HCT116 (cell line): ENCODE measurements around the gene MAP2K5. TPM values are rescaled to one million over a fixed set of nuclear protein-coding genes. Genes with fewer than 3 reads are reported as not detected.

Source experiments
- ATAC-seq: fragments of 200-7000 bp; cut with Tn5 transposase; 2 replicates; pipeline ENCODE4 v1.9.1; 2020; ENCODE audit warnings: mild to moderate bottlenecking, moderate library complexity
- BruUV-seq: library from RNA; stranded (reverse); fragments of 400-500 nt; replicated peaks from 2 replicates; lab custom pipeline; 2021; lab: Mats Ljungman, UMichigan
- CTCF ChIA-PET: fragments of 300-600 bp; sonication (Branson Sonifier 250); formaldehyde crosslinking; loops from one replicate; lab custom pipeline; 2021; ENCODE audit warnings: antibody characterized with exemption; lab: Charles Lee
- POLR2A ChIA-PET: fragments of 300-600, 350-600 bp; sonication (Branson Sonifier 250); formaldehyde crosslinking; loops from one replicate; lab custom pipeline; 2021; ENCODE audit warnings: antibody characterized with exemption; lab: Charles Lee
- RAD21 ChIA-PET, 2 experiments: fragments of 300-600 bp; sonication (Branson Sonifier 250); formaldehyde crosslinking; loops; one replicate each; lab custom pipeline; 2023; ENCODE audit warnings: low total read pairs in 2 of 2; ENCODE audit not compliant: uncharacterized antibody in 2 of 2, unreplicated experiment in 2 of 2, low non-redundant PET in 1 of 2; lab: Charles Lee
- DNase-seq: peaks from one replicate; pipeline ENCODE4 v3.0.0-alpha.2; 2010; ENCODE audit warnings: low read depth, low spot score
- H2AFZ ChIP-seq: fragments of 200-600 bp; shearing (Covaris generic), sonication (generic); 2 replicates; pipeline ENCODE4 v1.6.1; 2017; ENCODE audit warnings: low read depth, mixed run types, mixed read lengths, antibody characterized with exemption, low read length; ENCODE audit not compliant: poor library complexity, severe bottlenecking
- H3K27ac ChIP-seq: 2 replicates; pipeline ENCODE4 v1.5.1; 2012; ENCODE audit warnings: low read depth, low read length
- H3K27me3 ChIP-seq: fragments of 200-600 bp; sonication (generic); 2 replicates; pipeline ENCODE4 v1.6.1; 2016; ENCODE audit warnings: mixed run types, low read length, mixed read lengths; ENCODE audit not compliant: insufficient read depth
- H3K36me3 ChIP-seq, 2 experiments: fragments of 200-500 bp in 1 of 2; fragments of 200-600 bp in 1 of 2; sonication (Bioruptor generic) in 1 of 2; sonication (generic) in 1 of 2; 2 replicates each; pipeline versions ENCODE4 v1.5.1 to v1.6.1; 2014 to 2016; ENCODE audit warnings: low read length in 2 of 2, inconsistent platforms in 1 of 2, mixed read lengths in 1 of 2, mixed run types in 1 of 2; ENCODE audit not compliant: insufficient read depth in 2 of 2, control insufficient read depth in 1 of 2
- H3K4me1 ChIP-seq, 2 experiments: fragments of 200-600 bp in 1 of 2; sonication (generic) in 1 of 2; 2 replicates each; pipeline versions ENCODE4 v1.5.1 to v1.6.1; 2012 to 2017; ENCODE audit warnings: low read length in 2 of 2, inconsistent platforms in 1 of 2, mild to moderate bottlenecking in 1 of 2, mixed read lengths in 1 of 2, mixed run types in 1 of 2, moderate library complexity in 1 of 2; ENCODE audit not compliant: insufficient read depth in 2 of 2, control insufficient read depth in 1 of 2
- H3K4me2 ChIP-seq: fragments of 200-600 bp; sonication (generic); 2 replicates; pipeline ENCODE4 v1.6.1; 2017; ENCODE audit warnings: mixed run types, low read length, mixed read lengths
- H3K4me3 ChIP-seq, 2 experiments: fragments of 200-600 bp in 1 of 2; sonication (generic) in 1 of 2; replicated peaks in 1 of 2; 2 replicates each; pipeline ENCODE4 v1.5.1; 2011 to 2016; ENCODE audit warnings: low read length in 2 of 2, control low read depth in 1 of 2, low read depth in 1 of 2, mild to moderate bottlenecking in 1 of 2, mixed read lengths in 1 of 2, mixed run types in 1 of 2
- H3K79me2 ChIP-seq: fragments of 200-600 bp; sonication (generic); 2 replicates; pipeline ENCODE4 v1.6.1; 2017; ENCODE audit warnings: mild to moderate bottlenecking, mixed run types, low read length, moderate library complexity, mixed read lengths; ENCODE audit not compliant: insufficient read depth
- H3K9ac ChIP-seq: fragments of 200-600 bp; sonication (generic); 2 replicates; pipeline ENCODE4 v1.6.1; 2016; ENCODE audit warnings: low read length, mixed read lengths
- H3K9me2 ChIP-seq: fragments of 200-600 bp; sonication (generic), shearing (Covaris generic); 2 replicates; pipeline ENCODE4 v1.6.1; 2017; ENCODE audit warnings: mixed run types, mild to moderate bottlenecking, moderate library complexity; ENCODE audit not compliant: insufficient read depth
- H3K9me3 ChIP-seq, 2 experiments: fragments of 200-500 bp in 1 of 2; fragments of 200-600 bp in 1 of 2; sonication (Bioruptor generic) in 1 of 2; sonication (generic) in 1 of 2; 2 replicates each; pipeline ENCODE4 v1.6.1; 2014 to 2017; ENCODE audit warnings: low read length in 2 of 2, mixed read lengths in 2 of 2, inconsistent platforms in 1 of 2, low read depth in 1 of 2, mild to moderate bottlenecking in 1 of 2, mixed run types in 1 of 2, moderate library complexity in 1 of 2; ENCODE audit not compliant: control insufficient read depth in 1 of 2, insufficient read depth in 1 of 2
- H4K20me1 ChIP-seq: fragments of 200-600 bp; sonication (generic), shearing (Covaris generic); 2 replicates; pipeline ENCODE4 v1.6.1; 2017; ENCODE audit warnings: mixed run types, mild to moderate bottlenecking, moderate library complexity; ENCODE audit not compliant: insufficient read depth
- ATF3 ChIP-seq: IDR thresholded peaks from 2 replicates; pipeline ENCODE4 v1.6.1; 2012
- CBX3 ChIP-seq: IDR thresholded peaks from 2 replicates; pipeline ENCODE4 v1.6.1; 2012; ENCODE audit warnings: low read depth
- CEBPB ChIP-seq: IDR thresholded peaks from 2 replicates; pipeline ENCODE4 v1.6.1; 2012; ENCODE audit warnings: low read depth
- CTCF ChIP-seq, 3 experiments: fragments of 200-600 bp in 1 of 3; sonication (generic) in 1 of 3; IDR thresholded peaks in 2 of 3; conservative IDR thresholded peaks in 1 of 3; 2 replicates each; pipeline ENCODE4 v1.5.1; 2012 to 2017; ENCODE audit warnings: low read depth in 2 of 3, low read length in 2 of 3, antibody characterized with exemption in 1 of 3, borderline replicate concordance in 1 of 3, control low read depth in 1 of 3, mild to moderate bottlenecking in 1 of 3, mixed read lengths in 1 of 3, mixed run types in 1 of 3, moderate library complexity in 1 of 3; ENCODE audit not compliant: insufficient read depth in 1 of 3
- EGR1 ChIP-seq: IDR thresholded peaks from 2 replicates; pipeline ENCODE4 v1.6.1; 2012; ENCODE audit warnings: low read depth
- ELF1 ChIP-seq: IDR thresholded peaks from 2 replicates; pipeline ENCODE4 v1.6.1; 2012; ENCODE audit warnings: low read depth, borderline replicate concordance
- EZH2 ChIP-seq: fragments of 200-600 bp; sonication (generic); IDR thresholded peaks from 2 replicates; pipeline ENCODE4 v1.6.1; 2017; ENCODE audit warnings: antibody characterized with exemption, mixed run types
- JUND ChIP-seq: IDR thresholded peaks from 2 replicates; pipeline ENCODE4 v1.6.1; 2012
- POLR2AphosphoS5 ChIP-seq: IDR thresholded peaks from 2 replicates; pipeline ENCODE4 v1.6.1; 2011; ENCODE audit warnings: mild to moderate bottlenecking, low read depth, low read length, moderate library complexity
- RAD21 ChIP-seq: IDR thresholded peaks from 2 replicates; pipeline ENCODE4 v1.6.1; 2012; ENCODE audit warnings: low read depth, mild to moderate bottlenecking
- REST ChIP-seq: IDR thresholded peaks from 2 replicates; pipeline ENCODE4 v1.6.1; 2012; ENCODE audit warnings: low read depth
- SIN3A ChIP-seq: IDR thresholded peaks from 2 replicates; pipeline ENCODE4 v1.6.1; 2012; ENCODE audit warnings: low read depth
- SRF ChIP-seq: IDR thresholded peaks from 2 replicates; pipeline ENCODE4 v1.6.1; 2012; ENCODE audit warnings: low read depth
- TCF7L2 ChIP-seq: IDR thresholded peaks from 2 replicates; pipeline ENCODE4 v1.7.0; 2011; ENCODE audit warnings: borderline replicate concordance, inconsistent platforms; ENCODE audit not compliant: insufficient read depth, insufficient read length; ENCODE audit errors: extremely low read depth
- YY1 ChIP-seq: IDR thresholded peaks from 2 replicates; pipeline ENCODE4 v1.6.1; 2011; ENCODE audit warnings: low read length, low read depth, moderate library complexity, mild to moderate bottlenecking; ENCODE audit not compliant: insufficient replicate concordance; ENCODE audit errors: extremely low read depth
- ZBTB33 ChIP-seq: IDR thresholded peaks from 2 replicates; pipeline ENCODE4 v1.6.1; 2011; ENCODE audit warnings: mild to moderate bottlenecking, low read length, moderate library complexity; ENCODE audit not compliant: insufficient replicate concordance; ENCODE audit errors: extremely low read depth
- ZFX ChIP-seq: fragments of 450-650 bp; IDR thresholded peaks from 2 replicates; pipeline ENCODE4 v1.6.1; 2017
- ZNF274 ChIP-seq: fragments of 200-500 bp; sonication (Bioruptor generic); IDR thresholded peaks from 2 replicates; pipeline ENCODE4 v1.6.1; 2014; ENCODE audit warnings: mild to moderate bottlenecking, low read depth, low read length, inconsistent platforms
- intact Hi-C: fragments of 100-400 bp; cut with micrococcal nuclease; formaldehyde crosslinking; loops from 2 replicates; pipeline ENCODE4 v1.10.0; 2022
- total RNA-seq: library from RNA; stranded (reverse); gene quantifications from one replicate; pipeline ENCODE4 v1.2.1, GENCODE V29; 2021; ENCODE audit not compliant: unreplicated experiment

Gene MAP2K5
- total RNA-seq, 1 experiment from 2014 or later = 15.6 TPM

GRCh38 chr15:67845974-67846373, 303.5 kb downstream of the MAP2K5 start:
- Histone ChIP-seq H3K27me3 (no peaks in the 10 kb centered on the region), H3K9me2 (no peaks in the 10 kb centered on the region), H3K36me3 (no peaks in the 10 kb centered on the region), H3K9ac (no peak overlapping the region), H3K4me2 (no peak overlapping the region), H3K79me2 (no peaks in the 10 kb centered on the region), H3K27ac (no peak overlapping the region), H2AFZ (no peak overlapping the region), H3K4me1 (peaks cover 6 to 21% of the 10 kb centered on the region in 2 experiments; a peak in 3 of 4 replicates), H4K20me1 (no peaks in the 10 kb centered on the region), H3K9me3 (no peaks in the 10 kb centered on the region), H3K4me3 (no peak overlapping the region)
- no TSS peak for BruUV-seq
- intact Hi-C loops = no loop called here
- TF ChIP-seq ZFX = no peak
- TF ChIP-seq CEBPB = no peak
- no peak for TF ChIP-seq REST
- TF ChIP-seq EZH2 = no peak
- TF ChIP-seq ZNF274 = no peak
- TF ChIP-seq ELF1 = no peak
- no peak for TF ChIP-seq JUND
- no peak for TF ChIP-seq SRF
- no peak for TF ChIP-seq POLR2AphosphoS5
- no peak for TF ChIP-seq CTCF (IDR thresholded peaks at IDR 0.05 in 2 of 3, conservative IDR thresholded peaks at IDR 0.05 in 1 of 3; ENCODE audit: borderline replicate concordance in 1 of 3, insufficient read depth in 1 of 3, low read depth in 2 of 3, low read length in 2 of 3)
- TF ChIP-seq EGR1 = no peak
- no peak for TF ChIP-seq ZBTB33
- no peak for TF ChIP-seq SIN3A
- TF ChIP-seq TCF7L2 = no peak
- TF ChIP-seq YY1 = no peak
- TF ChIP-seq CBX3 = no peak
- TF ChIP-seq ATF3 = no peak
- TF ChIP-seq RAD21 = no peak
- ChIA-PET RAD21 (no interaction called here), CTCF (no interaction called here), POLR2A (no interaction called here)
- ATAC-seq = no peak
- no peak for DNase-seq
